Testis (tissue), 3 donors: ENCODE data around the gene CT83. TPM values are rescaled to one million over a fixed set of nuclear protein-coding genes. Genes with fewer than 3 reads are reported as not detected.

ENCODE experiments used
- DNase-seq: peaks from one replicate; pipeline ENCODE4 v3.0.0-alpha.2; 2019
- H3K27ac ChIP-seq, 2 donors: fragments of 200-600 bp; sonication (generic); one replicate each; pipeline ENCODE4 v1.5.1; 2019
- H3K27me3 ChIP-seq: fragments of 200-600 bp; sonication (generic); one replicate; pipeline ENCODE4 v1.5.1; 2019
- H3K36me3 ChIP-seq: fragments of 200-600 bp; sonication (generic); one replicate; pipeline ENCODE4 v1.5.1; 2017; ENCODE audit warnings: low read depth; ENCODE audit errors: missing control alignments
- H3K4me1 ChIP-seq: fragments of 200-600 bp; sonication (generic); one replicate; pipeline ENCODE4 v1.5.1; 2019
- H3K4me3 ChIP-seq, 2 donors: fragments of 200-600 bp; sonication (generic); one replicate each; pipeline ENCODE4 v1.5.1; 2017 to 2019
- H3K9me3 ChIP-seq: fragments of 200-600 bp; sonication (generic); one replicate; pipeline ENCODE4 v1.5.1; 2017
- POLR2A ChIP-seq: fragments of 450-650 bp; IDR thresholded peaks from one replicate; pipeline ENCODE4 v1.6.1; 2017; ENCODE audit warnings: antibody characterized with exemption, mild to moderate bottlenecking, moderate library complexity
- WGBS, 2 donors: methylation state at CpG; one replicate each; pipeline ENCODE4 v1.1.5; 2018; 5-methylcytosine and 5-hydroxymethylcytosine counted together
- intact Hi-C: fragments of 100-400 bp; cut with DNase I; formaldehyde crosslinking; loops from one replicate; pipeline ENCODE4 v1.15.1; 2023; ENCODE audit warnings: low total_unique reads
- polyA plus RNA-seq: library from polyadenylated mRNA; stranded (reverse); fragments of 350-450 nt; fragmentation: Illumina TruSeq; extraction: RNeasy Lipid Tissue Mini Kit (QIAGEN cat#74804); gene quantifications from one replicate; pipeline ENCODE4 v1.2.3, GENCODE V29; 2014; ENCODE audit warnings: low read depth, low replicate concordance; ENCODE audit not compliant: insufficient read depth
- total RNA-seq, 2 donors: library from RNA; depleted of rRNA; stranded (reverse); fragments of >200 nt; gene quantifications; one replicate each; pipeline ENCODE4 v1.2.3, GENCODE V29; 2016
- TF ChIP-seq, protein P1 (sequence below), 3 experiments: fragments of 450-650 bp in 2 of 3; fragments of 200-600 bp in 1 of 3; sonication (generic) in 1 of 3; IDR thresholded peaks; one replicate each; pipeline ENCODE4 v1.5.1; 2016 to 2019; ENCODE audit warnings: antibody characterized with exemption in 3 of 3, mild to moderate bottlenecking in 2 of 3, moderate library complexity in 1 of 3

Gene CT83
- total and polyA plus RNA-seq, 3 donors from 2014 or later: 22.7 to 61.7 (median 58.1) TPM

DNA sequence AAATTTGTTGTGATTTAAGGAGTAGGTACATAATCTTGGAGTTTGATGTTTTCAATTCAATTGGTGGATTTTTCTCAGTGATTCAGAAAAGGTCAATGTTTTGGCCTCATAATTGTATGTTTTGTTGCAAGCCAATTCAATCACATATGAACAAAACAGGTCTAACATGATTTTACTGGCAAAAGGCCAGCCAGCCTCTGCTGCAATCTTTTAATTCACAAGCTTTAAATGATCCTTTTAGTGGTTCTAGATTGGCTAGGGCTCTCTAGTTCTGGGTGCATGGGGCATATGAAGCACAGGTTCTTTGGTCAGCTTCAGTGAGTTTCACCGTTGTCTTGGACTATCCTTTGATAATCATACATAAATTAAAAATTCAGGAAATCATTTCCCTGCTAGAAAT is 45.6 kb downstream of the CT83 start:
- Histone ChIP-seq H3K4me3 (no peak overlapping the region), H3K27me3 (no peaks in the 10 kb centered on the region), H3K4me1 (no peaks in the 10 kb centered on the region), H3K9me3 (no peaks in the 10 kb centered on the region), H3K27ac (no peak overlapping the region), H3K36me3 (no peaks in the 10 kb centered on the region)
- no peak for DNase-seq
- TF ChIP-seq, protein P1, sequence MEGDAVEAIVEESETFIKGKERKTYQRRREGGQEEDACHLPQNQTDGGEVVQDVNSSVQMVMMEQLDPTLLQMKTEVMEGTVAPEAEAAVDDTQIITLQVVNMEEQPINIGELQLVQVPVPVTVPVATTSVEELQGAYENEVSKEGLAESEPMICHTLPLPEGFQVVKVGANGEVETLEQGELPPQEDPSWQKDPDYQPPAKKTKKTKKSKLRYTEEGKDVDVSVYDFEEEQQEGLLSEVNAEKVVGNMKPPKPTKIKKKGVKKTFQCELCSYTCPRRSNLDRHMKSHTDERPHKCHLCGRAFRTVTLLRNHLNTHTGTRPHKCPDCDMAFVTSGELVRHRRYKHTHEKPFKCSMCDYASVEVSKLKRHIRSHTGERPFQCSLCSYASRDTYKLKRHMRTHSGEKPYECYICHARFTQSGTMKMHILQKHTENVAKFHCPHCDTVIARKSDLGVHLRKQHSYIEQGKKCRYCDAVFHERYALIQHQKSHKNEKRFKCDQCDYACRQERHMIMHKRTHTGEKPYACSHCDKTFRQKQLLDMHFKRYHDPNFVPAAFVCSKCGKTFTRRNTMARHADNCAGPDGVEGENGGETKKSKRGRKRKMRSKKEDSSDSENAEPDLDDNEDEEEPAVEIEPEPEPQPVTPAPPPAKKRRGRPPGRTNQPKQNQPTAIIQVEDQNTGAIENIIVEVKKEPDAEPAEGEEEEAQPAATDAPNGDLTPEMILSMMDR (IDR thresholded peaks at IDR 0.05): no peak
- TF ChIP-seq POLR2A: no peak
- WGBS, 2 donors: 70 to 90% methylated on average over 1 of the region's 1 CpG
- intact Hi-C loops: no loop called here

DNA sequence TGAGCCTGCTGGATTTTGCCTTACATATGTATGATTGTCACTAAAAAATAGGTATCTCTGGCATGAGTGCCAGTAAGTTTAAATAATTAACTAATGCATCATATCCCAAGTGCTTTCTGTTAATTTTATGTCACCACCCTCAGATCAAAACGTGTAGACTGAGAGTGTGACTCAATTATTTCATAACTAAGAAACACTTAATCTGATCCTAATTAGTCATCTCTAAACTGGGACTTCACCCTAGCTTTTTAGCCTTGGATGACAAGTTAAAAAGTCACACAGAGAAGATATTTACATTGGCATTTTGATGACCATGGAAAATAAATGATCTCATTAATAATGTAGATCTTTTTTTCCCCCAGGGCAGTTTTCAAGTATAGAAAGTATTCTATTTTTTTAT is 49.5 kb downstream of the CT83 start:
- TF ChIP-seq POLR2A: no peak
- TF ChIP-seq, protein P1 (IDR thresholded peaks at IDR 0.05): no peak
- H3K27me3 ChIP-seq: no peaks in the 10 kb centered on the region
- no peaks in the 10 kb centered on the region for H3K9me3 ChIP-seq
- no peaks in the 10 kb centered on the region for H3K36me3 ChIP-seq
- H3K4me3 ChIP-seq: no peak overlapping the region
- no peaks in the 10 kb centered on the region for H3K4me1 ChIP-seq
- DNase-seq: no peak
- H3K27ac ChIP-seq: no peak overlapping the region
- intact Hi-C loops: no loop called here
- 56 to 64% methylated on average over 1 of the region's 1 CpG for WGBS, 2 donors

Other genes starting within 250 kb of the CT83 start
- gene SLC6A14, start 26.4 kb downstream of the CT83 start, total RNA-seq: not detected
- gene SLC6A14, start 26.4 kb downstream of the CT83 start, polyA plus RNA-seq: not detected